Hematopoietic multipotent progenitor cell treated with erythropoietin and hydrocortisone succinate and interleukin-3 and kit ligand, for 17 days (in vitro differentiated cells): ENCODE results near the gene COPS8.

Experiments used
- DNase-seq: peaks from one replicate; pipeline ENCODE4 v3.0.0-alpha.2; 2015; ENCODE audit warnings: low spot score

Gene COPS8

DNA sequence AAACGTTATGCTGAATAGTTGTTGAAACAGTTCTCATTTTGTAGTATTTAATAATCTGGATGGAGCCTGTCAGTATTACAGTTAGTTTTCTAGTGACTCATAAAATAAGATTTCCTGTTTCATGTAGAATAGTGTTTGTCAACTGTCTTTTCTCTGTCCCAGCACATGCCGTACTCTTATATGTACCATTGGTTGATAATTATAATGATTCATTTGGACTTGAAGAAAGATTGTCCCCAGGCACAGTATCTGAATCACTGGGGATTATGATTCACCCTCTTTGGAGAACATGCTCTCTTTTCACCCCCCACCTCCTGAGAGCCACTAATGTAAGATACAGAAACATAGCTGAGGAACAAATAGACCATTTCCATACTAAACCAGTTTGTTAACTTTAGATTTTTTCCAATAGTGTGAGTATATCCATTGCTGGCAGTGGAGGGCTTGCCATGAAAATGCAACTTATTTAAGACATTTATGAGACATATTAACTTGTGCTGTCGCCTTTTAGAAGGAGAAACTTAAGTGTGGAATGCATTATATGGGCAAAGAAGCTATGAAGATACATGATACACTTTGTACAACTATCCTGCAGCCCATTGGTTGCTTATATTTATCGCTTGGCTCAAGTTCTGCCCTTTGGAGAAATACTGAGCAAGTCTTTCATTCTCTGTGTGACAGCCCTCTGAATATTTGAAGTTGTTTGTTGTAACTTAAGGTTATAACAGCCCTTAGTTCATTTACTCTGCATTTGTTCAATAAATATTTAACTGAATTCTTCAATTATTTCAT, 12.4 kb downstream of the COPS8 start:
- DNase-seq = no peak

GRCh38 chr2:237099804-237100203, 14.1 kb downstream of the COPS8 start:
- no peak for DNase-seq

GRCh38 chr2:237101118-237101979, 15.7 kb downstream of the COPS8 start:
- no peak for DNase-seq

- DNase-seq = no peak
Measured at GRCh38 chr2:237102428-237102827, 16.7 kb downstream of the COPS8 start.

GRCh38 chr2:237109421-237109934, 23.8 kb downstream of the COPS8 start:
- no peak for DNase-seq

DNA sequence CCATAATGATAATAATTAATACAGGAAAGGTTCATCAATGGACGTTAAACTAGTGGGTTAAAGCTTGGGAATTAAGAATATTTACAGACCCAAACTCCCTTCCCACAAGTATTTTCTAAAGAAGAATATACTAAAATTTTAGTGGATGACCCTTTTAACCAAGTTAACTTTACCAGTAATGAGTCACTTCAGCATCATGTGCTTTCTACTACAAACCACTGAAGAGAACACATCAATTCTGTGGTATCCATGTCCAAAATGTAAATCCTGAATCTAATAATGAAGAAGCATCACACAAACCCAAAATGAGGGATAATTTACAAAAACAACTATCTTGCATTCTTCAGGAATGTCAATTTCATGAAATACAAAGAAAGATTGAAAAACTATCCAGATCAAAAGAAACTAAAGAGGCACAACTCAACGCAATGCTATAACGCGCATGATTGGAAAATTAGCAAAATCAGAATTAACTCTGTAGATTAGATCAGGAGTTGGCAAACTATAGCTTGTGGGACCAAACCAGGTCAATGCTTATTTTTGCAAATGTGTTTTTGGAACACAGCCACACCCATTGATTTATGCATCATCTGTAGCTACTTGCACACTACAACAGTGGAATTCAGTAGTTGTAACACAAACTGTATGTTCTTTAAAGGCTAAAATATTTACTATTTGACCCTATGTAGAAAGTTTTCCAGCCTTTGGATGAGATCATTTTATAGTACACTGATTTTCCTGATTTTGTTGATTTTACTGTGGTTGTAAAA, 27.5 kb downstream of the COPS8 start:
- no peak for DNase-seq

DNA sequence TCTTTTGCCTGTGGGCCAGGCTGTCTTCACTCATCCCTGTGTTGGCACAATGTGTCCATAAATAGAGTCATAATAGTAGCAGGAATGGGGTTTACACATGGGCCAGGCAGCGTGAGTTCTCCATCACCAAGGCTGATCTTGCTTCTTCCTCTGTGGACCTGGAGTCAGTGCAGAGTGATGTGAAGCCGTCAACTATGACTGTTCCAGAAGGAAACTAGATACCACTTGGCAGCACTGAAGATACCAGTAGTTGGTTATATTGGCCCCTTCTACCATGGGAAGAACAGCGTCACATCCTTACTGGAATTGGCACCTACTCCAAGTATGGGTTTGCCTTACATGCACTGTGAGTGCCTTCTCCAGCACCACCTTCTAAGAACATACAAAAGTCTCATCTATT, 30.2 kb downstream of the COPS8 start:
- DNase-seq = no peak

- DNase-seq = no peak
Measured at GRCh38 chr2:237116431-237116830, 30.7 kb downstream of the COPS8 start.

DNA sequence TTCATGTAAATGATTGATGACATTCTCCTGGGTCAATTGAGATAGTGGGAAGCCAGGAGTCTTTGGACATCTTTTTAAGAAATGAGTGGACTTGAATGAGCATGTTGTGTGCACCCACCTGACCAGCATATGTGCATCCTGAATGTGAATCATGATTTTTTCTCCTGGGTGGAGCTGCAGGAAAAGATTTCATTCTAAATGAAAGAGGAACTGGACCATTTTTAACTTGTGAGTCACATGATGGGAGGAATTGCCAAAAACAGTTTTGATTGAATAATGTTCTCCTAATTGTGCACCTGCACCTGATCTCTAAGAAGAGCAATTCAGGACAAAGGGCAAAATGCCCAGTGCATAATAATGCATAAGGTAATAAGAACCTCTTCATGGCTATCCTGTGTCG, 32.3 kb downstream of the COPS8 start:
- DNase-seq = no peak

DNA sequence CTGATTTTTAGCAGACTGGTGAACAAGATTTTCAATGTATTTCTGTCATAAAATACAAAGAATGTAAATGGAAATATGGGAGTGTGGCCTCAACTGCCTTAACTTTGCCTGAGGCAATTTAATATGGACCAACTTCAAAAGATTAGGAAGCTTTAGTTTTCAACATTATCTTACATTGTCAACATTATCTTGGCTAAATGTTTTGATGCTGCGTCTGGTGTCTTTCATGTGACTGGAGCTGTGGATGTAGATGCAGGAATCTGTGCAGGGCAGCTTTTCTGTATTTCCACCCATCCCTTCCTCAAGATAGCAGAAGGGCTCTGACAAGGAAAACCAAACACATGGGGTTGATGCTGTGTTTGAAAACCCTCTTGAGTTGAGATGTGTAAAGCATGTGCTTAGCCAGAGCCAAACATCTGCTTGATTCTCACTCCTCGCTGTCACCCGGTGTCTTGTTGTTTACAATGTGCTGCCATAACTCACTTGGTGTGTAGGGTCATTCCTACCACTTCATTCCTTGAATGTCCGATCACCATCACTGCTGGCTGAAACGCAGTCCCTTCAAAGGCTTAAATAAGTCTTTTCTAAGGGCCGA, 33.0 kb downstream of the COPS8 start:
- no peak for DNase-seq

DNA sequence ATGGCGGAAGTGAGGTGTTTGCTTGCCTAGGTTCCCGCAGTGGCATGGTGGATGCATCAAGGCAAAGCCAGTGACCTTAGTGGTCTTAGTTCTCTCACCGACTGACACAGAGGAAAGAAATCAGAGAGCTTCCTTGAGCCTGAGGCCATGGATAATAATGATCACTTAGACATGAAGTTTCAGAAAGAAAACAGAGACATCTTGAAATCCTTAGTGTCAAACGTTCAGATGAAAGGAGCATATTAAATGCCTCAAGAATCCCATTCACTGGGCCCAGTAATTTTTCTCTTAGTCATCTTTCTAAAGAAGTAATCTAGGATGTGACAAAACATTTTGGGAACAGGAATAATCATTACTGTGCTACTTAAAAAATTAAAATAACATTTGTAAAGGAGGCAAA, 35.2 kb downstream of the COPS8 start:
- no peak for DNase-seq

DNA sequence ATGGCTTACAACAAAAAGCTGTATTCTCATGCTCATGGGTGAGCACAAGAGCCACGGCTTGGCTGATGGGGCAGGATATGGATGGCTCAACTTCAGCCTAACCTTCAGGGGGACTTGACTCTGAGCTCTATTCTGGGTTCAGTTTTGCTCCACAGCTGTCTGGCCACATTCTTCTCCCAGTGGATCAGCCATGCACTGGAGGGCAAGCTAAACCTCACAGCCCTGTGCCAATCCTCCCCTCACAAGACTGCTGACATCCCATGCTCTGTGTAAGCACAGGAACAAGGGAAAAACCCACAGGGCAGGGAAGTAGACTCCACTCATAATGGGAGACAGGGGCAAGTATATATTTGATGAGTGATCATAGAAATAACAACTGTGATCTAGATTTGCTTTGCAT, 35.6 kb downstream of the COPS8 start:
- DNase-seq = no peak

DNA sequence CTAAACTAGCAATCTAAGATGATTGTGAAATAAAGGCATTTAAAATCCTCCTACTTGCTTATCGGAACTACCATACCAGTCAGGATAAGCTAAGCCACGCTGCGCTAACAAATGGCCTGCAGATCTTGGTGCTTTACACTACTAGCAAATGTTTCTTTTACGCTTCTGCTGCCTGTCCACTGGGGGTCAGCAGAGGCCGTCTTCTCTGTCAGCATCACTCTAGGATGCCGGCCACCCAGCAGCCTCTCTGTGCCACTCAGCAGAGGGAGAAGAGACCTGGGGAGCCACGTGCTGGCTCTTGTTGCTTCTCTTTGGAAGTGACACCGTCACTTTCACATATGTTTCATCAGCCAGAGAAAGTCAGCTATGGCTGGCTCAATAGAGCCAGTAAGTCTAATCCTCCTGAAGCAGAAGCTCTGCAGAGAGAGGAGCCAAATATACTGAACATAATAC, 36.6 kb downstream of the COPS8 start:
- no peak for DNase-seq

DNA sequence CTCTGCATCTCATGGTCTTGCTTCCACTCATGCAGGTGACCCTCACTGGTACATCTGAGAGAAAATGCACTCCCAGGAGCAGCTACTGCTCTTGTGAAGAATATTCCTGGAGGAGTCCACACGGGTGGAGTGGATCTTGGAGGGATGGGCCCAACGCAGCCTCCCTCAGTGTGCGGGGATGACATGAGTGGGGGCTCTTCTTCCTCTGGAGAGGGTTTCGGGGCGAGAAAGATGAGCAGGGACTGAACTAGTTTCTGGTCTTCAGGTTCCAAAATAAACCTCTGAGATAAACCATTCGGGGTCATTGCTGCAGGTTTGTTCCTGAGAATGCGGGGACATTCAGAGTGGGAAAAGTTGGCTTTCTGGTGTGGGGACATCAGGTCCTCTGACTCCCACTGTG, 39.1 kb downstream of the COPS8 start:
- DNase-seq = no peak

- no peak for DNase-seq
Measured at GRCh38 chr2:237125967-237126366, 40.3 kb downstream of the COPS8 start.

DNA sequence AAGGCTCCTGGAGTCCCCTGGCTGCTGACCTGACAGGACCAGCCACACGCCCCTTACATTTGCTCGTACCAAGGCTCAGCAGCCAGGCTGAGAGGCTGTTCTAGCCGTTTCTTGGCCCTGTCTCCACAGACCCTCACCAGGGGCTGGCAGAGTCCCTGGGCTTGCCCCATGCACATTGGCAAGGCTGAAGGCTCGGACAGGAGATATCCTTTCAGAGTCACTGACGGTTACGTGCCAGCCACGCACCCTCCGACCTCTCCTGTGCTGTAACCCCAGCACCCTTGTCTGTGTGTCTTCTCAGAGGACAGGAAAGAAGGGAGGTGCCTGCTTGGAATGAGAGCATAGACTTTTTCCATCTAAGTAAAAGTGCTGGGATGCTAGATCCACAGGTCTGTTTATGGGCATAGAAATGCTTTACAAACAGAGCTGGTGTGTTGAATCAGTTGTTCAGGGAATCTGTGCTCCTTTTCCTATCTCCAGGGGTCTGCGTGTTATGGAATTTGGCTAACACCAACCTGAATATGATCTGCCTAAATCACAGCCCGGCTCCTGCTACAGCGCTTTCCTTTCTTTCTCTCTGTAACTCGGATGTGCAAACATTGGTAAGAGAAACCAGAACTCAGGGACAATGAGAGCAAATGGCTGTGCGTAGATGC, 41.0 kb downstream of the COPS8 start:
- no peak for DNase-seq

GRCh38 chr2:237128026-237128703, 42.5 kb downstream of the COPS8 start:
- no peak for DNase-seq

DNA sequence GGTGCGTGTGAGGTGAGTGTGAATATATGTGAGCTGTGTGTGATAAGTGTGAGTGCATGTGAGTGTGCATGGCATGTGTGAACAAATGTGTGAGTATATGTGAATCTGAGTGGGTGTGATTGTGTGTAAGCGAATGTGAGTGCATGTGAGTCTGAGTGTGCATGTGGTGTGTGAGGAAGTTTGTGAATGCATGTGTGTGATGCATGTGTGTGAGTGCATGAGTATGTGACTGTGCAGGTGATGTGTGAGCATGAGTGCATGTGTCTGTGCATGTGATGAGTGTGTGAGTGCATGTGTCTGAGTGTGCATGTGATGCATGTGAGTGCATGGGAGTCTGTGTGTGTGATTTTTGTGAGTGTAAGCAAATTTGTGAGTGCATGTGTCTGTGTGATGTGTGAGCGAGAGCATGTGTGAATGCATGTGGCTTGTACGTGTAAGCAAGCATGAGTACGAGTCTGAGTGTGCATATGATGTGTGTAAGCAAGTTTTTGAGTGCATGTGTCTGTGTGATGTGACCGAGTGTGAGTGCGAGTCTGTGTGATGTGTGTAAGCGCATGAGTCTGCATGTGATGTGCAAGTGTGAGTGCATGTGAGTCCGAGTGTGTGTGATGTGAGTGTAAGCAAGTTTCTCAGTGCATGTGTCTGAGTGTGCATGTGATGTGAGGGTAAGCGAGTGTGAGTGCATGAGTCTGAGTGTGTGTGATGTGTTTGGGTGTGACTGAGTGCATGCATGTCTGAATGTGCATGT, 43.3 kb downstream of the COPS8 start:
- no peak for DNase-seq

GRCh38 chr2:237129625-237130263, 44.1 kb downstream of the COPS8 start:
- DNase-seq = no peak
